Measurements from ENCODE around the gene ELK3.

- TF ChIP-seq, protein P1, sequence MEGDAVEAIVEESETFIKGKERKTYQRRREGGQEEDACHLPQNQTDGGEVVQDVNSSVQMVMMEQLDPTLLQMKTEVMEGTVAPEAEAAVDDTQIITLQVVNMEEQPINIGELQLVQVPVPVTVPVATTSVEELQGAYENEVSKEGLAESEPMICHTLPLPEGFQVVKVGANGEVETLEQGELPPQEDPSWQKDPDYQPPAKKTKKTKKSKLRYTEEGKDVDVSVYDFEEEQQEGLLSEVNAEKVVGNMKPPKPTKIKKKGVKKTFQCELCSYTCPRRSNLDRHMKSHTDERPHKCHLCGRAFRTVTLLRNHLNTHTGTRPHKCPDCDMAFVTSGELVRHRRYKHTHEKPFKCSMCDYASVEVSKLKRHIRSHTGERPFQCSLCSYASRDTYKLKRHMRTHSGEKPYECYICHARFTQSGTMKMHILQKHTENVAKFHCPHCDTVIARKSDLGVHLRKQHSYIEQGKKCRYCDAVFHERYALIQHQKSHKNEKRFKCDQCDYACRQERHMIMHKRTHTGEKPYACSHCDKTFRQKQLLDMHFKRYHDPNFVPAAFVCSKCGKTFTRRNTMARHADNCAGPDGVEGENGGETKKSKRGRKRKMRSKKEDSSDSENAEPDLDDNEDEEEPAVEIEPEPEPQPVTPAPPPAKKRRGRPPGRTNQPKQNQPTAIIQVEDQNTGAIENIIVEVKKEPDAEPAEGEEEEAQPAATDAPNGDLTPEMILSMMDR (IDR thresholded peaks at IDR 0.05), result no peak
- TF ChIP-seq POLR2A (IDR thresholded peaks at IDR 0.05) (no peak), POLR2AphosphoS5 (IDR thresholded peaks at IDR 0.05) (no peak)
Observed at GRCh38 chr12:96250119-96250685, 56.0 kb downstream of the ELK3 start.
